Esophagus squamous epithelium (tissue), 4 donors: ENCODE data around the gene CNTNAP2.

Experiments
- CTCF ChIP-seq, 6 experiments: fragments of 450-650 bp in 4 of 6; fragments of 200-600 bp in 2 of 6; sonication (generic) in 2 of 6; IDR thresholded peaks; one replicate each; pipeline ENCODE4 v1.5.1; 2016 to 2019; ENCODE audit warnings: antibody characterized with exemption in 6 of 6, mild to moderate bottlenecking in 4 of 6, moderate library complexity in 4 of 6
- POLR2A ChIP-seq, 4 donors: fragments of 450-650 bp; IDR thresholded peaks; one replicate each; pipeline ENCODE4 v1.6.1; 2017; ENCODE audit warnings: antibody characterized with exemption in 4 of 4, mild to moderate bottlenecking in 4 of 4, moderate library complexity in 3 of 4

- TF ChIP-seq CTCF (IDR thresholded peaks at IDR 0.05) = no peak
- no peak for TF ChIP-seq POLR2A (IDR thresholded peaks at IDR 0.05)
Measured at GRCh38 chr7:147062897-147063296, 946.3 kb downstream of the CNTNAP2 start.
